Coronary artery (tissue), 2 donors: ENCODE data around the gene FAM111B.

Experiments used
- DNase-seq: peaks from one replicate; pipeline ENCODE4 v3.0.0-alpha.2; 2017; ENCODE audit warnings: low spot score
- H3K27ac ChIP-seq, 2 donors: fragments of 200-600 bp; sonication (generic); one replicate each; pipeline ENCODE4 v1.5.1; 2016 to 2019
- H3K4me3 ChIP-seq: fragments of 200-600 bp; sonication (generic); 2 replicates; pipeline ENCODE4 v1.5.1; 2016; ENCODE audit warnings: mild to moderate bottlenecking, moderate library complexity
- TF ChIP-seq, protein P1 (sequence below): fragments of 200-600 bp; sonication (generic); IDR thresholded peaks from one replicate; pipeline ENCODE4 v1.5.1; 2019; ENCODE audit warnings: antibody characterized with exemption

FAM111B gene

DNA sequence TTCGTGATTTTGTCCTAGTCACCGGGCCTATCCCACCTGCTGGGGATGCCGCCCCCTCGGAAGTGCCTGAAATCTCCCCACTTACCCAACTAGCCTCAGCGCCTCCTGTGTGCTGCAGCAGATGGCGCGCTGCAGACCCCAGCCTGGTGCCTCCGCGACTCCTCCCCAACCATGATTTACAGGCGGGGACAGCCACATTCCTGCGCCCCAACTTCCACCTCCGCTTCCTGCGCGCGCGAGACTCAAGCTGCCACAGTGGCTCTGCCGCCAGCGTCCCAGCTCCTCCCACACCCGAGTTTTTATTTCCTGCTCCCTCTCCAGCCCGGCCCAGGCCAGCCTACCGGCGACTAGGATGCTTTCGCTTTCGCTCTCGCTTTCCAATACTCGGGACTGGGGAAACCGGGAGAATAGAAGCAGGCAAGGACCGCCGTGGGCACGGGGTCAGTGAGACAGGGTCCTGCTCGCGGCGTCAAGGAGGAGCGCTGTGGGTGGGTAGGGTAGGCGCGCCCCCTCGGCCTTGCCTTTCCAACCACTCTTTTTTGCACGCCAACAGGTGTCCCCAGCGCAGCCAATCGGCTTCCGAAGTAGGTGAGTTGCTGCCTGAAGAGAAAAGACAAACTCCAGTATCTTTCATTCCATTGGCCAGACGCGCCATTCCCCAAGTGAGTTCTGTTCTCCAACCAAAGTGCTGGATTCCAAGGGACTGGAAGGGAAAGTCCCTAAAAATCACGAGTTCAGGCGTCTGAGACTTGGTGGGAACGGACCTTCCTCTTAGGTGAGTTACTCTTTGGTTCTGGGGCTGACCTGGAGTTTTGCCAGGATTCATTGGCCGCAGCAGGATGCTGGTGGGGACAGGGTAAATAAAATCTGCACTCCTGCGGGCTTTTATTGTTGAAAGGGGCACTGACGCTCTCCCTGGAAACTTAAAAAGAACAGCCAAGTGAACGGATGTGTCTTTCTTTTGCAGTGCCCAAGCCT is 35.8 kb downstream of the FAM111B start, which contains the start of gene FAM111A:
Gene FAM111A (plus strand): TSS at position 327 of the 978 bp plus-strand sequence. CDS start 6,017 bp downstream, outside the sequence.
- TF ChIP-seq, protein P1, sequence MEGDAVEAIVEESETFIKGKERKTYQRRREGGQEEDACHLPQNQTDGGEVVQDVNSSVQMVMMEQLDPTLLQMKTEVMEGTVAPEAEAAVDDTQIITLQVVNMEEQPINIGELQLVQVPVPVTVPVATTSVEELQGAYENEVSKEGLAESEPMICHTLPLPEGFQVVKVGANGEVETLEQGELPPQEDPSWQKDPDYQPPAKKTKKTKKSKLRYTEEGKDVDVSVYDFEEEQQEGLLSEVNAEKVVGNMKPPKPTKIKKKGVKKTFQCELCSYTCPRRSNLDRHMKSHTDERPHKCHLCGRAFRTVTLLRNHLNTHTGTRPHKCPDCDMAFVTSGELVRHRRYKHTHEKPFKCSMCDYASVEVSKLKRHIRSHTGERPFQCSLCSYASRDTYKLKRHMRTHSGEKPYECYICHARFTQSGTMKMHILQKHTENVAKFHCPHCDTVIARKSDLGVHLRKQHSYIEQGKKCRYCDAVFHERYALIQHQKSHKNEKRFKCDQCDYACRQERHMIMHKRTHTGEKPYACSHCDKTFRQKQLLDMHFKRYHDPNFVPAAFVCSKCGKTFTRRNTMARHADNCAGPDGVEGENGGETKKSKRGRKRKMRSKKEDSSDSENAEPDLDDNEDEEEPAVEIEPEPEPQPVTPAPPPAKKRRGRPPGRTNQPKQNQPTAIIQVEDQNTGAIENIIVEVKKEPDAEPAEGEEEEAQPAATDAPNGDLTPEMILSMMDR: no peak
- Histone ChIP-seq H3K27ac (peak within 1 kb of the TSS; percentile 88 to 96), H3K4me3 (peak within 1 kb of the TSS; percentile 89)
- peak; percentile 90 for DNase-seq

DNA sequence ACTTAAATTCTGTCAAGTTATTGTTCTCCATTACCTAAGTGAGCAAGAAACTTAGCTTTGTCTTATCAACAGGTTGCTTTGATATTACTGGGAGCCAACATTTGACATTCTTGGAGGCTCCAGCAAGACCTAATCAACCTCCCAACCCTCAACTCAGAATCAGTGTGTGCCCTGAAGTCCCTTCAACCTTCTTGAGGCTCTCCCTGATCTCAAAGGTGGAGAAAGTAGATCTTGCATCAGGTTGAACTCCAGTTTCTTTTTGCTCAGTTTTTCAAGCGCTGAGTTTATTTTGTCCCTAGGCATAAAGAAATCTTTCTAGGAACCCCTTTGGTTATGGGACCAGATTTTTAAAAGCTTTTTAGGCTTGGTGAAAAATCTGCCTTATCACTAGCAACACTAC is 37.1 kb downstream of the FAM111B start:
- no peak for DNase-seq
- Histone ChIP-seq H3K27ac (peak overlapping the region; percentile 88 to 96), H3K4me3 (peak overlapping the region; percentile 89)
- TF ChIP-seq, protein P1: no peak

DNA sequence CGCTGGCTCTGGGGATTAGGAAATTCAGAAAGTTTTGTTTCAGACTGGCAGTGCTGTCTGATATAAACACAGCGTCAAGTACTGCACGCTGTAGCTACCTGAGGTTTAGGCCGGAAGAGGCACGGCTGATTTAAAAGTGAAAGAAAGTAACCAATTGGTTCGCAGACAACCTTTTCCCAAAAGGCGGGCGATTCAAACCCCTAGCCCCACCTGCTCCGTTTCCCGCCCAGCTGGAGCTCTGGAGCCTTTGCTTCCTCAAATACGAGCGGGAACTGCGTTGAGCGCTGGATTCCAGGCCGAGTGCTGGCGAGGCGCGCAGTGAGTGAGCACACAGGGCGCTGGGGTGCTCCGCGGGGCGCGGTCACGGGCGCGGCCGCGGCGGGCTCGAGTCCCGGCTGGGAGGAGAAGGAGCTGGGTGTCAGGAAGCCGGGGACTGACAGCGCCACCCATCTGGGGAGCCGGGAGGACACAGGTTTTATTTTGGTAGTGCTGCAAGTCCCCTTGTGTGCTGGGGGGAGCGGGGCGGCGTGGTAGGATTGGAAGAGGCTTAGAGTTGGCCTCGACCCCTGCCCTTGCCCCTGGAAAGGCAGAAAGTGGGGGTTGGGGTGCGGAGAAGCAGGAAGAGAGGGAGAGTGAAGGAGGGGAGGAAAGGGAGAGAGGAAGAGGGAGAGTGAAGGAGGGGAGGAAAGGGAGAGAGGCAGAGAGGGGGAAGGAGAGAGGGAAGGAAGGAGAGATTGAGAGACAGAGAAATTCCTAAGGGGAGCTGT is 37.7 kb downstream of the FAM111B start:
- DNase-seq: peak; percentile 86
- TF ChIP-seq, protein P1: no peak
- peak overlapping the region; percentile 88 to 96 for H3K27ac ChIP-seq

DNA sequence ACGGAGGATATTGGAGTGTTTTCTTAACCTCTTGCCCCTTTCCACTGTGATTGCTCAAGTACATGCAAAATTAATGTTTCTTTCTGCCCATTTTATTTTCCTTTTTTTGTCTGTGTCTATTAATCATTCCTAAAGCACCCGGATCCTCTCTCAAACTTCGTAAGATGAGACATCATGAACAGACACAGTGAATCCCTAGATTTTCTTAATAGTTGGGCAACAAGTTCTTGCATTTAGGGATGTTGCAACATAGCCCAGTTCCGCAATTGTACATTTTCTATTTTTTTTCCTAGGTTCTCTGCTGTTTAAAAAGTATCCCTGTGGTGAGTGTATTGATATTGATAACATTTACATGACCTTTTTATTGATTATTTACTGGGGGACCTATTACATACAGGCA is 38.5 kb downstream of the FAM111B start:
- no peak for DNase-seq
- TF ChIP-seq, protein P1: no peak
- Histone ChIP-seq H3K4me3 (peak overlapping the region; percentile 89), H3K27ac (peak overlapping the region in 1 of 2 donors; percentile 96)

More for the DNA sequence above, 37.7 kb downstream of the FAM111B start:
- peak overlapping the region; percentile 89 for H3K4me3 ChIP-seq

DNA sequence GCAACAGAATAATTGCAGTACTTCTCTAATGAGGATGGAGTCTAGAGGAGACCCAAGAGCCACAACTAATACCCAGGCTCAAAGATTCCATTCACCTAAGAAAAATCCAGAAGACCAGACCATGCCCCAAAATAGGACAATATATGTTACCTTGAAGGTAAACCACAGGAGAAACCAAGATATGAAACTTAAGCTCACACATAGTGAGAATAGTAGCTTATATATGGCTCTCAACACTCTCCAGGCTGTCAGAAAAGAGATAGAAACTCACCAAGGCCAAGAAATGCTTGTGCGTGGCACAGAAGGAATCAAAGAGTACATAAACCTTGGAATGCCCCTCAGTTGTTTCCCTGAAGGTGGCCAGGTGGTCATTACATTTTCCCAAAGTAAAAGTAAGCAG is 44.7 kb downstream of the FAM111B start:
- H3K4me3 ChIP-seq: no peak overlapping the region
- H3K27ac ChIP-seq: no peak overlapping the region
- TF ChIP-seq, protein P1: no peak
- no peak for DNase-seq

DNA sequence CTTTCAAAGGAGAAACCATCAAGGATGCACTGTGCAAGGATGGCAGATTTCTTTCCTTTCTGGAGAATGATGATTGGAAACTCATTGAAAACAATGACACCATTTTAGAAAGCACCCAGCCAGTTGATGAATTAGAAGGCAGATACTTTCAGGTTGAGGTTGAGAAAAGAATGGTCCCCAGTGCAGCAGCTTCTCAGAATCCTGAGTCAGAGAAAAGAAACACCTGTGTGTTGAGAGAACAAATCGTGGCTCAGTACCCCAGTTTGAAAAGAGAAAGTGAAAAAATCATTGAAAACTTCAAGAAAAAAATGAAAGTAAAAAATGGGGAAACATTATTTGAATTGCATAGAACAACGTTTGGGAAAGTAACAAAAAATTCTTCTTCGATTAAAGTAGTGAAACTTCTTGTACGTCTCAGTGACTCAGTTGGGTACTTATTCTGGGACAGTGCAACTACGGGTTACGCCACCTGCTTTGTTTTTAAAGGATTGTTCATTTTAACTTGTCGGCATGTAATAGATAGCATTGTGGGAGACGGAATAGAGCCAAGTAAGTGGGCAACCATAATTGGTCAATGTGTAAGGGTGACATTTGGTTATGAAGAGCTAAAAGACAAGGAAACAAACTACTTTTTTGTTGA is 45.4 kb downstream of the FAM111B start:
- no peak overlapping the region for H3K27ac ChIP-seq
- TF ChIP-seq, protein P1: no peak

More for the DNA sequence above, 45.4 kb downstream of the FAM111B start:
- no peak for DNase-seq
- no peak overlapping the region for H3K4me3 ChIP-seq
